ENCODE results near the gene RFX8.
"Not testable (repeated sequence)": the region's sequence is repeated elsewhere in the genome, so short reads cannot be mapped to it uniquely, and the experiment has no call there.

DNA sequence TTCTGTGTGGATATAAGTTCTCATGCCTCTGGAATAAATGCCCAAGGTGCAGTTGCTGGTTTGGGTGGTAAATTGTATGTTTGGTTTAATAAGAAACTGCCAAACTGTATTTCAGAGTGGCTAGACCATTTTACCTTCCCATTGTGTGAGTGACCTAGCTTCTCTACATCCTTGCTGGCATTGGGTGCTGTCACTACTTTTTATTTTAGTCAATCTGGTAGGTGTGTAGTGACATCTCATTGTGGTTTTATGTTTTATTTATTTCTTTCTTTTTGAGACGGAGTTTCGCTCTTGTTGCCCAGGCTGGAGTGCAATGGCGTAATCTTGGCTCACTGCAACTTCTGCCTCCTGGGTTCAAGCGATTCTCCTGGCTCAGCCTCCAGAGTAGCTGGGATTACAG, 36.4 kb downstream of the RFX8 start:
- TF ChIP-seq, protein P1, sequence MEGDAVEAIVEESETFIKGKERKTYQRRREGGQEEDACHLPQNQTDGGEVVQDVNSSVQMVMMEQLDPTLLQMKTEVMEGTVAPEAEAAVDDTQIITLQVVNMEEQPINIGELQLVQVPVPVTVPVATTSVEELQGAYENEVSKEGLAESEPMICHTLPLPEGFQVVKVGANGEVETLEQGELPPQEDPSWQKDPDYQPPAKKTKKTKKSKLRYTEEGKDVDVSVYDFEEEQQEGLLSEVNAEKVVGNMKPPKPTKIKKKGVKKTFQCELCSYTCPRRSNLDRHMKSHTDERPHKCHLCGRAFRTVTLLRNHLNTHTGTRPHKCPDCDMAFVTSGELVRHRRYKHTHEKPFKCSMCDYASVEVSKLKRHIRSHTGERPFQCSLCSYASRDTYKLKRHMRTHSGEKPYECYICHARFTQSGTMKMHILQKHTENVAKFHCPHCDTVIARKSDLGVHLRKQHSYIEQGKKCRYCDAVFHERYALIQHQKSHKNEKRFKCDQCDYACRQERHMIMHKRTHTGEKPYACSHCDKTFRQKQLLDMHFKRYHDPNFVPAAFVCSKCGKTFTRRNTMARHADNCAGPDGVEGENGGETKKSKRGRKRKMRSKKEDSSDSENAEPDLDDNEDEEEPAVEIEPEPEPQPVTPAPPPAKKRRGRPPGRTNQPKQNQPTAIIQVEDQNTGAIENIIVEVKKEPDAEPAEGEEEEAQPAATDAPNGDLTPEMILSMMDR (IDR thresholded peaks at IDR 0.05; ENCODE audit: low read length) = not testable (repeated sequence)
- not testable (repeated sequence) for TF ChIP-seq EZH2 (optimal IDR thresholded peaks at IDR 0.05; ENCODE audit: low read depth, low read length); EZH2phosphoT487 (IDR thresholded peaks at IDR 0.05; ENCODE audit: low read length)

All from MM.1S (cell line).